CD14-positive monocyte (primary cell): ENCODE data around the gene WWOX. TPM values are rescaled to one million over a fixed set of nuclear protein-coding genes. Genes with fewer than 3 reads are reported as not detected.

Experiments
- DNase-seq, 3 donors: peaks; one replicate each; pipeline ENCODE4 v3.0.0-alpha.2; 2011 to 2022
- H2AFZ ChIP-seq: 2 replicates; pipeline ENCODE4 v1.6.0; 2012; ENCODE audit warnings: mild to moderate bottlenecking, low read depth, low read length, inconsistent platforms; ENCODE audit not compliant: insufficient read depth, poor library complexity, severe bottlenecking
- H3K27ac ChIP-seq, 2 donors: 1 replicate in 1 of 2; 2 replicates in 1 of 2; pipeline ENCODE4 v1.5.1; 2012 to 2013; ENCODE audit warnings: low read length in 2 of 2, control low read depth in 1 of 2, inconsistent platforms in 1 of 2, low read depth in 1 of 2, mild to moderate bottlenecking in 1 of 2
- H3K27me3 ChIP-seq, 2 donors: one replicate each; pipeline versions ENCODE4 v1.6.0 to v1.6.1; 2011 to 2013; ENCODE audit warnings: low read length in 2 of 2; ENCODE audit not compliant: control insufficient read depth in 2 of 2, insufficient read depth in 2 of 2
- H3K36me3 ChIP-seq, 2 donors: replicated peaks in 1 of 2; 1 replicate in 1 of 2; 2 replicates in 1 of 2; pipeline versions ENCODE4 v1.5.1 to v1.6.1; 2012 to 2013; ENCODE audit warnings: low read length in 2 of 2, control low read depth in 1 of 2, inconsistent platforms in 1 of 2, mild to moderate bottlenecking in 1 of 2; ENCODE audit not compliant: insufficient read depth in 2 of 2, control insufficient read depth in 1 of 2
- H3K4me1 ChIP-seq, 2 donors: 1 replicate in 1 of 2; 2 replicates in 1 of 2; pipeline versions ENCODE4 v1.5.1 to v1.6.1; 2012 to 2013; ENCODE audit warnings: low read length in 2 of 2, control low read depth in 1 of 2, inconsistent platforms in 1 of 2, mild to moderate bottlenecking in 1 of 2, moderate library complexity in 1 of 2; ENCODE audit not compliant: insufficient read depth in 2 of 2, control insufficient read depth in 1 of 2
- H3K4me2 ChIP-seq: replicated peaks from 2 replicates; pipeline ENCODE3; 2012; ENCODE audit warnings: low read length, moderate library complexity, mild to moderate bottlenecking; ENCODE audit not compliant: poor library complexity, severe bottlenecking; ENCODE audit errors: extremely low read depth
- H3K4me3 ChIP-seq, 3 experiments: fragments of 200-600 bp in 1 of 3; sonication (generic) in 1 of 3; replicated peaks in 1 of 3; 1 replicate in 2 of 3; 2 replicates in 1 of 3; pipeline ENCODE4 v1.5.1; 2011 to 2013; ENCODE audit warnings: low read length in 3 of 3, mild to moderate bottlenecking in 3 of 3, control low read depth in 2 of 3, low read depth in 2 of 3, inconsistent platforms in 1 of 3, moderate library complexity in 1 of 3
- H3K79me2 ChIP-seq: 2 replicates; pipeline ENCODE4 v1.6.0; 2012; ENCODE audit warnings: mild to moderate bottlenecking, control low read depth, inconsistent platforms, low read length, moderate library complexity; ENCODE audit not compliant: insufficient read depth
- H3K9ac ChIP-seq: 2 replicates; pipeline ENCODE4 v1.6.0; 2017; ENCODE audit warnings: low read length, mild to moderate bottlenecking; ENCODE audit not compliant: insufficient read depth, poor library complexity, severe bottlenecking
- H3K9me3 ChIP-seq, 2 donors: replicated peaks in 1 of 2; 1 replicate in 1 of 2; 2 replicates in 1 of 2; pipeline versions ENCODE4 v1.5.1 to v1.6.1; 2012 to 2013; ENCODE audit warnings: low read length in 2 of 2, control low read depth in 1 of 2; ENCODE audit not compliant: control insufficient read depth in 1 of 2, insufficient read depth in 1 of 2
- H4K20me1 ChIP-seq: 2 replicates; pipeline ENCODE4 v1.6.0; 2012; ENCODE audit warnings: mild to moderate bottlenecking, low read length, control low read depth, moderate library complexity; ENCODE audit not compliant: insufficient read depth
- H3K27ac Mint-ChIP-seq, 7 donors: one replicate each; pipeline ENCODE4 v1.8.0; 2020; ENCODE audit warnings: mild to moderate bottlenecking in 7 of 7, mixed read lengths in 7 of 7, moderate library complexity in 6 of 7, inconsistent platforms in 2 of 7
- H3K27me3 Mint-ChIP-seq, 3 donors: one replicate each; pipeline ENCODE4 v1.8.0; 2021 to 2022; ENCODE audit warnings: low read depth in 3 of 3, mild to moderate bottlenecking in 3 of 3, mixed read lengths in 3 of 3, moderate library complexity in 3 of 3, inconsistent platforms in 1 of 3
- H3K36me3 Mint-ChIP-seq, 2 donors: one replicate each; pipeline ENCODE4 v1.8.0; 2020; ENCODE audit warnings: mixed read lengths in 2 of 2, inconsistent platforms in 1 of 2, mild to moderate bottlenecking in 1 of 2
- H3K4me1 Mint-ChIP-seq: one replicate; pipeline ENCODE4 v1.8.0; 2020; ENCODE audit warnings: mild to moderate bottlenecking, mixed read lengths
- H3K4me3 Mint-ChIP-seq, 2 donors: one replicate each; pipeline ENCODE4 v1.8.0; 2020; ENCODE audit warnings: mild to moderate bottlenecking in 2 of 2, mixed read lengths in 2 of 2, moderate library complexity in 1 of 2
- H3K9me3 Mint-ChIP-seq, 7 donors: one replicate each; pipeline ENCODE4 v1.8.0; 2020 to 2022; ENCODE audit warnings: mixed read lengths in 7 of 7, mild to moderate bottlenecking in 6 of 7, moderate library complexity in 6 of 7, inconsistent platforms in 2 of 7
- WGBS: methylation state at CpG from one replicate; pipeline ENCODE4 v1.1.5; 2013; ENCODE audit warnings: missing lambda C conversion rate; ENCODE audit not compliant: insufficient coverage; 5-methylcytosine and 5-hydroxymethylcytosine counted together
- intact Hi-C, 2 donors: fragments of 100-400 bp; cut with micrococcal nuclease; formaldehyde crosslinking; loops; one replicate each; pipeline versions ENCODE4 v1.15.0 to v1.15.1; 2023
- polyA plus RNA-seq, 3 donors: library from polyadenylated mRNA; depleted of rRNA in 1 of 3; unstranded in 2 of 3; stranded (reverse) in 1 of 3; fragments of 300-500 nt in 2 of 3; fragments of >200 nt in 1 of 3; fragmentation: Illumina TruSeq in 2 of 3; gene quantifications; 1 replicate in 2 of 3; 2 replicates in 1 of 3; pipeline ENCODE4 v1.2.3, GENCODE V29; 2012 to 2021
- TF ChIP-seq, protein P1 (sequence below): fragments of 200-600 bp; IDR thresholded peaks from one replicate; pipeline ENCODE4 v1.8.0; 2022; ENCODE audit warnings: antibody characterized with exemption, mild to moderate bottlenecking

WWOX gene
- polyA plus RNA-seq, 3 donors, result 4.0 to 7.0 (median 6.3) TPM

DNA sequence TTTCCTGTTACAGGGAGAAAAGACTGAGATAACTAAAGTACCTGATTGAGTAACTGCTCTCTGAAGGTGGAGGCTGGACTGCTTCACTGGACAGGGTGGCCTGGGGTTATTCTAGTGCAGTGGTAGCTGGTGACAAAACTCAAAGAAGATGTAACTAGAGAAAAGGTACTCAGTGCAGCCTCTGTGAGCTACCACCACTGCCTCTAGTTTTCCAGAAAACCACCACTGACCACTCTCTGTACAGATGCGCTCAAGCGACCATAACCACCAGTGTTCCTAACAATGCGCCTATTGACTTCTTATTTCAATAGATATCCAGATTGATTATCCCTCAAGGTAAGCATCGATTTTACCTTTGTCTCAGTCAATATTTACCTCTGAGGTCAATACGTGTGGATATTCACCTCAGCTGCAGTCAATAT is 492.2 kb downstream of the WWOX start:
- no peak for DNase-seq
- TF ChIP-seq, protein P1, sequence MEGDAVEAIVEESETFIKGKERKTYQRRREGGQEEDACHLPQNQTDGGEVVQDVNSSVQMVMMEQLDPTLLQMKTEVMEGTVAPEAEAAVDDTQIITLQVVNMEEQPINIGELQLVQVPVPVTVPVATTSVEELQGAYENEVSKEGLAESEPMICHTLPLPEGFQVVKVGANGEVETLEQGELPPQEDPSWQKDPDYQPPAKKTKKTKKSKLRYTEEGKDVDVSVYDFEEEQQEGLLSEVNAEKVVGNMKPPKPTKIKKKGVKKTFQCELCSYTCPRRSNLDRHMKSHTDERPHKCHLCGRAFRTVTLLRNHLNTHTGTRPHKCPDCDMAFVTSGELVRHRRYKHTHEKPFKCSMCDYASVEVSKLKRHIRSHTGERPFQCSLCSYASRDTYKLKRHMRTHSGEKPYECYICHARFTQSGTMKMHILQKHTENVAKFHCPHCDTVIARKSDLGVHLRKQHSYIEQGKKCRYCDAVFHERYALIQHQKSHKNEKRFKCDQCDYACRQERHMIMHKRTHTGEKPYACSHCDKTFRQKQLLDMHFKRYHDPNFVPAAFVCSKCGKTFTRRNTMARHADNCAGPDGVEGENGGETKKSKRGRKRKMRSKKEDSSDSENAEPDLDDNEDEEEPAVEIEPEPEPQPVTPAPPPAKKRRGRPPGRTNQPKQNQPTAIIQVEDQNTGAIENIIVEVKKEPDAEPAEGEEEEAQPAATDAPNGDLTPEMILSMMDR, result no peak
- Histone ChIP-seq H3K27me3 (no peaks in the 10 kb centered on the region), H3K9ac (no peak overlapping the region), H3K36me3 (no peaks in the 10 kb centered on the region), H3K9me3 (no peaks in the 10 kb centered on the region), H3K27ac (no peak overlapping the region), H3K4me1 (no peaks in the 10 kb centered on the region), H3K79me2 (no peaks in the 10 kb centered on the region), H3K4me2 (no peak overlapping the region), H2AFZ (no peak overlapping the region), H3K4me3 (no peak overlapping the region), H4K20me1 (no peaks in the 10 kb centered on the region)
- intact Hi-C loops, result no loop called here
- Mint-ChIP-seq H3K27me3 (peaks cover 0 to 1% (median 0%) of the 10 kb centered on the region in 3 donors), H3K9me3 (peaks cover 0 to 4% (median 0%) of the 10 kb centered on the region in 7 donors), H3K27ac (no peak overlapping the region), H3K4me1 (no peaks in the 10 kb centered on the region), H3K4me3 (no peak overlapping the region), H3K36me3 (no peaks in the 10 kb centered on the region)
- 100% methylated on average over 3 of the region's 5 CpGs for WGBS

GRCh38 chr16:78592111-78592510 is 492.7 kb downstream of the WWOX start:
- Histone ChIP-seq H3K79me2 (no peaks in the 10 kb centered on the region), H2AFZ (no peak overlapping the region), H3K4me1 (no peaks in the 10 kb centered on the region), H3K4me3 (no peak overlapping the region), H3K27me3 (no peaks in the 10 kb centered on the region), H3K36me3 (no peaks in the 10 kb centered on the region), H3K4me2 (no peak overlapping the region), H3K27ac (no peak overlapping the region), H4K20me1 (no peaks in the 10 kb centered on the region), H3K9me3 (no peaks in the 10 kb centered on the region), H3K9ac (no peak overlapping the region)
- Mint-ChIP-seq H3K4me1 (no peaks in the 10 kb centered on the region), H3K9me3 (peaks cover 0 to 4% (median 0%) of the 10 kb centered on the region in 7 donors), H3K27ac (no peak overlapping the region), H3K4me3 (no peak overlapping the region), H3K27me3 (peaks cover 0 to 1% (median 0%) of the 10 kb centered on the region in 3 donors), H3K36me3 (no peaks in the 10 kb centered on the region)
- intact Hi-C loops, result no loop called here
- DNase-seq, result no peak
- 82% methylated on average over 2 of the region's 3 CpGs for WGBS
- TF ChIP-seq, protein P1, result no peak
